Smooth muscle cell (in vitro differentiated cells): Measurements from ENCODE around the gene ANP32A. TPM values are rescaled to one million over a fixed set of nuclear protein-coding genes. Genes with fewer than 3 reads are reported as not detected.
A peak's percentile ranks its signal among the peaks of the same experiment; 100 is the strongest.

Source experiments
- DNase-seq: peaks from one replicate; lab custom pipeline; 2025; ENCODE audit not compliant: unreplicated experiment; lab: John Stamatoyannopoulos, UW
- H2AFZ ChIP-seq: fragments of 200-600 bp; sonication (generic); 2 replicates; pipeline ENCODE4 v1.6.0; 2016; ENCODE audit warnings: antibody characterized with exemption, low read depth, mild to moderate bottlenecking
- H3F3A ChIP-seq: fragments of 200-600 bp; sonication (generic); 2 replicates; pipeline ENCODE4 v1.6.0; 2017; ENCODE audit warnings: antibody characterized with exemption, low read depth
- H3K27ac ChIP-seq: fragments of 200-600 bp; sonication (generic); 2 replicates; pipeline ENCODE4 v1.5.1; 2016; ENCODE audit warnings: low read depth, mild to moderate bottlenecking
- H3K27me3 ChIP-seq: fragments of 200-600 bp; sonication (generic); 2 replicates; pipeline ENCODE4 v1.6.1; 2016; ENCODE audit warnings: low read depth, mild to moderate bottlenecking
- H3K36me3 ChIP-seq: fragments of 200-600 bp; sonication (generic); 2 replicates; pipeline ENCODE4 v1.5.1; 2016; ENCODE audit warnings: low read depth
- H3K4me1 ChIP-seq: fragments of 200-600 bp; sonication (generic); 2 replicates; pipeline ENCODE4 v1.5.1; 2016; ENCODE audit warnings: low read depth
- H3K4me2 ChIP-seq: fragments of 200-600 bp; sonication (generic); 2 replicates; pipeline ENCODE4 v1.6.0; 2016; ENCODE audit warnings: mild to moderate bottlenecking
- H3K4me3 ChIP-seq: fragments of 200-600 bp; sonication (generic); 2 replicates; pipeline ENCODE4 v1.5.1; 2016; ENCODE audit warnings: mild to moderate bottlenecking
- H3K79me2 ChIP-seq: fragments of 200-600 bp; sonication (generic); 2 replicates; pipeline ENCODE4 v1.6.0; 2016; ENCODE audit warnings: low read depth, mild to moderate bottlenecking
- H3K9ac ChIP-seq: fragments of 200-600 bp; sonication (generic); 2 replicates; pipeline ENCODE4 v1.6.0; 2016; ENCODE audit warnings: low read depth
- H3K9me3 ChIP-seq: fragments of 200-600 bp; sonication (generic); replicated peaks from 2 replicates; pipeline ENCODE4 v1.5.1; 2016; ENCODE audit warnings: low read depth
- H4K20me1 ChIP-seq: fragments of 200-600 bp; sonication (generic); 2 replicates; pipeline ENCODE4 v1.6.0; 2016; ENCODE audit warnings: low read depth
- WGBS: methylation state at CpG from one replicate; pipeline ENCODE4 v1.1.7; 2016; ENCODE audit warnings: low lambda C conversion rate; 5-methylcytosine and 5-hydroxymethylcytosine counted together
- polyA plus RNA-seq: library from polyadenylated mRNA; unstranded; fragments of >200 nt; fragmentation: Nextera tagmentation; extraction: Ambion mirVana; gene quantifications from 2 replicates; pipeline ENCODE4 v1.2.1, GENCODE V29; 2016
- total RNA-seq: library from RNA; depleted of rRNA; stranded (reverse); fragments of >200 nt; gene quantifications from 2 replicates; pipeline ENCODE4 v1.2.3, GENCODE V29; 2014
- TF ChIP-seq, protein P1 (sequence below): fragments of 200-600 bp; sonication (generic); IDR thresholded peaks from 2 replicates; pipeline ENCODE4 v1.5.1; 2017; ENCODE audit warnings: borderline replicate concordance, mild to moderate bottlenecking, antibody characterized with exemption; ENCODE audit not compliant: insufficient read depth, poor library complexity, severe bottlenecking

Gene ANP32A
- total and polyA plus RNA-seq, 2 experiments from 2014 or later: 63.1 to 93.7 TPM

DNA sequence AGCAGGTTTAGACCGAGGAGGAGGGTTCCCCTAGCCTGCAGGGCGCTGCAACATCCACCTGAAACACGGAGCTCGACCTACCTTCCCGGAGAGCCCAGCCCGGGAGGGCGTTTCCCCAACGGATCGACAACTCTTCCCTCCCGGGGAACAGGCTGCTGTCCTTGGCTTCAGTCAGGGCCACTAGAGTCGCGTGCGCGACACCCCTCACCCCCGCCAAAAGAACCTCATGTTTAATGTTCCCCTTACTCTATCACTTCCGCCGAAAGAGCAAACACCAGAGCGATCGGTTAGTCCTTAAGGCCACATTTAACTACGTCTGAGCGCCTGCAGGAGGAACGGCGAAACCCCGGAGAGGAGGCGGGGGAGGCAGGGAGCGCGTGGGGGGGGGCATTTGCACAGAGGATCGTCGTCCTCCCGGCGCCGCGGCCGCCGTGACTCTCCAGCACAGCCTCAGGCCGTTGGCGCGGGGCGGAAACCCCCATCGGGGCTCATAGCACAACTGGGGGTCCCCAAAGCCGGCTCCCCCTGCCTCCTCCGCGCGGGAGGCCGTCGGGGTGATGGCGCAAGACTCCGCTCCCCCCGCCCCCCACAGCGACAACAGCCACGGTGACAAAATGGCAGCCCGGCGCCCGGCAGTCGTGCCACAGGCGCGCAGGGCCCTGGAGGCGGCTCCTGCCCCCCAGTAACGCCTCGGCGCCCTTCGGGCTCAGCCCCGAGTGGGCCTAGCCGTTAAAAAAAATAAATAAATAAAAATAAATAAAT lies 3.2 kb downstream of the ANP32A start:
- H3K4me3 ChIP-seq: peak overlapping the region; percentile 81
- under 1% methylated on average over 60 of the region's 64 CpGs for WGBS
- no peaks in the 10 kb centered on the region for H3K27me3 ChIP-seq
- peaks cover 79% of the 10 kb centered on the region for H3K79me2 ChIP-seq
- H2AFZ ChIP-seq: peak overlapping the region; percentile 89
- no peak for DNase-seq
- no peaks in the 10 kb centered on the region for H3K9me3 ChIP-seq
- peaks cover 45% of the 10 kb centered on the region for H4K20me1 ChIP-seq
- no peaks in the 10 kb centered on the region for H3F3A ChIP-seq
- peak overlapping the region; percentile 99 for H3K4me2 ChIP-seq
- TF ChIP-seq, protein P1, sequence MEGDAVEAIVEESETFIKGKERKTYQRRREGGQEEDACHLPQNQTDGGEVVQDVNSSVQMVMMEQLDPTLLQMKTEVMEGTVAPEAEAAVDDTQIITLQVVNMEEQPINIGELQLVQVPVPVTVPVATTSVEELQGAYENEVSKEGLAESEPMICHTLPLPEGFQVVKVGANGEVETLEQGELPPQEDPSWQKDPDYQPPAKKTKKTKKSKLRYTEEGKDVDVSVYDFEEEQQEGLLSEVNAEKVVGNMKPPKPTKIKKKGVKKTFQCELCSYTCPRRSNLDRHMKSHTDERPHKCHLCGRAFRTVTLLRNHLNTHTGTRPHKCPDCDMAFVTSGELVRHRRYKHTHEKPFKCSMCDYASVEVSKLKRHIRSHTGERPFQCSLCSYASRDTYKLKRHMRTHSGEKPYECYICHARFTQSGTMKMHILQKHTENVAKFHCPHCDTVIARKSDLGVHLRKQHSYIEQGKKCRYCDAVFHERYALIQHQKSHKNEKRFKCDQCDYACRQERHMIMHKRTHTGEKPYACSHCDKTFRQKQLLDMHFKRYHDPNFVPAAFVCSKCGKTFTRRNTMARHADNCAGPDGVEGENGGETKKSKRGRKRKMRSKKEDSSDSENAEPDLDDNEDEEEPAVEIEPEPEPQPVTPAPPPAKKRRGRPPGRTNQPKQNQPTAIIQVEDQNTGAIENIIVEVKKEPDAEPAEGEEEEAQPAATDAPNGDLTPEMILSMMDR: no peak
- peaks cover 40% of the 10 kb centered on the region for H3K4me1 ChIP-seq
- peak overlapping the region; percentile 93 for H3K9ac ChIP-seq
- peak overlapping the region; percentile 96 for H3K27ac ChIP-seq
- H3K36me3 ChIP-seq: no peaks in the 10 kb centered on the region

DNA sequence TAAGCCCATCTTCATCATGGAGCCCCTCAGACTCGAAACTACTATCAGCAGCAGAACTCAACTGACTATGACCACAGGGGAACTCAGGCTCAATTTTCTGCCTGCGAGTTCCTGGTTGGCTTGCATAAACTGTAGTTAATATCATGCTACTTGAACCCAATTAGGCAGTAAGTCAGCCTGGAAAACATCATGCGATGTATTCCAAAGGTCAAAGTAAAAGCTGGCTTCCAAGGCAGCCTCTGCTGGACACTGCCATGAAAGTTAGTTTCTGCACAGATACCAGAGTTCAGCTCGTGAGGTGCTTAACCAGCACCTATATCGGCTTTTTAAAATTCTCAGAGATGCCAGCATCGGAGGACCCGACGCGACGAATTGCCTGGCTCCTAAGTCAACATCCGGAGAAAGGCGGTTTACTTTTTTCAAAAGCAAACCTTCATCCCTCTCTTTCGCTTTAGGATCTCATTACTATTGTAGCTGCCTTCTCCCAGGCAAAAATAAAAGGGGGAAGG lies 3.8 kb downstream of the ANP32A start:
- peak overlapping the region; percentile 81 for H3K4me3 ChIP-seq
- H3K36me3 ChIP-seq: no peaks in the 10 kb centered on the region
- DNase-seq: no peak
- H3K4me2 ChIP-seq: peak overlapping the region; percentile 99
- 12% methylated on average over 13 of the region's 13 CpGs for WGBS
- TF ChIP-seq, protein P1: no peak
- H3K4me1 ChIP-seq: peaks cover 37% of the 10 kb centered on the region
- H4K20me1 ChIP-seq: peaks cover 51% of the 10 kb centered on the region
- peak overlapping the region; percentile 96 for H3K27ac ChIP-seq
- H3F3A ChIP-seq: no peaks in the 10 kb centered on the region
- no peaks in the 10 kb centered on the region for H3K27me3 ChIP-seq
- peak overlapping the region; percentile 93 for H3K9ac ChIP-seq
- peak overlapping the region; percentile 89 for H2AFZ ChIP-seq
- H3K79me2 ChIP-seq: peaks cover 81% of the 10 kb centered on the region
- no peaks in the 10 kb centered on the region for H3K9me3 ChIP-seq

DNA sequence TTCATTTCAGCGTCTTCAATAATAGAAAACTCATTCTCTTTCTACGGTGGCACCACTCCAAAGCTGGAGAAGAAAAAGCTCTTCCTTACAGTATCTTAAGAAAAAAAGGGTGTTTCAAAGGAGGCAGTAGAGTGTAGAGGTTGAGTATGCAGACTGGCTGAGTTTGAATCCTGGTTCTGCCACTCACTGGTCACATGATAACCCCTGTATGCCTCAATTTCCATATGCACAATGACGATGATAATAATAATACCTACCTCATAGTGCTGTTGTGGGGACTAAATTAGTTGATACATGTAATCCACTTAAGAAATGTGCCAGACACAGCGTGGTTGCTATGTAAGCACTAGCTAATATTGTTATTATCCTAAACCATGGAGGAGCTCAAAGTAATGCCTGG lies 4.5 kb downstream of the ANP32A start:
- H2AFZ ChIP-seq: no peak overlapping the region
- no peaks in the 10 kb centered on the region for H3K27me3 ChIP-seq
- no peaks in the 10 kb centered on the region for H3K9me3 ChIP-seq
- peaks cover 88% of the 10 kb centered on the region for H3K79me2 ChIP-seq
- H3K4me2 ChIP-seq: peak overlapping the region; percentile 99
- WGBS: 86% methylated on average over 4 of the region's 4 CpGs
- H3F3A ChIP-seq: no peaks in the 10 kb centered on the region
- H3K4me1 ChIP-seq: peaks cover 33% of the 10 kb centered on the region
- TF ChIP-seq, protein P1: no peak
- no peak overlapping the region for H3K27ac ChIP-seq
- H3K36me3 ChIP-seq: no peaks in the 10 kb centered on the region
- H4K20me1 ChIP-seq: peaks cover 58% of the 10 kb centered on the region
- peak overlapping the region; percentile 81 for H3K4me3 ChIP-seq
- DNase-seq: no peak
- no peak overlapping the region for H3K9ac ChIP-seq
